ENCODE results near the gene IAPP. TPM values are rescaled to one million over a fixed set of nuclear protein-coding genes. Genes with fewer than 3 reads are reported as not detected.

The IAPP gene
- total RNA-seq, 1 experiment from 2014 or later = not detected

GRCh38 chr12:21339921-21340320 lies 32.8 kb upstream of the IAPP start:
- Histone ChIP-seq H3K79me2 (ENCODE audit: low read depth) (no peaks in the 10 kb centered on the region), H3K4me2 (no peak overlapping the region), H2AFZ (no peak overlapping the region), H3K9me2 (ENCODE audit: insufficient read depth) (no peaks in the 10 kb centered on the region), H3K9me3 (ENCODE audit: insufficient read depth, low read depth) (no peaks in the 10 kb centered on the region), H3K27ac (no peak overlapping the region), H3K4me3 (no peak overlapping the region), H3F3A (ENCODE audit: insufficient read depth, low read depth) (no peaks in the 10 kb centered on the region), H3K36me3 (ENCODE audit: low read depth) (no peaks in the 10 kb centered on the region), H3K27me3 (ENCODE audit: insufficient read depth, low read depth) (no peaks in the 10 kb centered on the region), H3K4me1 (replicated peaks; ENCODE audit: insufficient read depth) (no peaks in the 10 kb centered on the region), H4K20me1 (ENCODE audit: insufficient read depth) (no peaks in the 10 kb centered on the region)
- intact Hi-C loops (cut with micrococcal nuclease; ENCODE audit: unreplicated experiment) = no loop called here
- ChIA-PET CTCF (no interaction called here), POLR2A (ENCODE audit: unreplicated experiment) (no interaction called here)
- BruUV-seq (replicated peaks) = no TSS peak
- TF ChIP-seq CTCF (conservative IDR thresholded peaks at IDR 0.05) (no peak), EZH2 (IDR thresholded peaks at IDR 0.05; ENCODE audit: low read depth) (no peak)
- no peak for DNase-seq

GRCh38 chr12:21340403-21340802 lies 32.3 kb upstream of the IAPP start:
- Histone ChIP-seq H3K79me2 (ENCODE audit: low read depth) (no peaks in the 10 kb centered on the region), H3K4me3 (no peak overlapping the region), H3K4me1 (replicated peaks; ENCODE audit: insufficient read depth) (no peaks in the 10 kb centered on the region), H3K4me2 (no peak overlapping the region), H3F3A (ENCODE audit: insufficient read depth, low read depth) (no peaks in the 10 kb centered on the region), H2AFZ (no peak overlapping the region), H3K9me2 (ENCODE audit: insufficient read depth) (no peaks in the 10 kb centered on the region), H3K27ac (no peak overlapping the region), H3K36me3 (ENCODE audit: low read depth) (no peaks in the 10 kb centered on the region), H3K27me3 (ENCODE audit: insufficient read depth, low read depth) (no peaks in the 10 kb centered on the region), H4K20me1 (ENCODE audit: insufficient read depth) (no peaks in the 10 kb centered on the region), H3K9me3 (ENCODE audit: insufficient read depth, low read depth) (no peaks in the 10 kb centered on the region)
- ChIA-PET CTCF (no interaction called here), POLR2A (ENCODE audit: unreplicated experiment) (no interaction called here)
- intact Hi-C loops (cut with micrococcal nuclease; ENCODE audit: unreplicated experiment) = no loop called here
- TF ChIP-seq EZH2 (IDR thresholded peaks at IDR 0.05; ENCODE audit: low read depth) = no peak
- TF ChIP-seq CTCF (conservative IDR thresholded peaks at IDR 0.05) = no peak
- no TSS peak for BruUV-seq (replicated peaks)
- no peak for DNase-seq

GRCh38 chr12:21341769-21342168 lies 30.9 kb upstream of the IAPP start:
- Histone ChIP-seq H2AFZ (no peak overlapping the region), H3K4me2 (no peak overlapping the region), H3F3A (ENCODE audit: insufficient read depth, low read depth) (no peaks in the 10 kb centered on the region), H4K20me1 (ENCODE audit: insufficient read depth) (no peaks in the 10 kb centered on the region), H3K79me2 (ENCODE audit: low read depth) (no peaks in the 10 kb centered on the region), H3K9me3 (ENCODE audit: insufficient read depth, low read depth) (no peaks in the 10 kb centered on the region), H3K27me3 (ENCODE audit: insufficient read depth, low read depth) (no peaks in the 10 kb centered on the region), H3K36me3 (ENCODE audit: low read depth) (no peaks in the 10 kb centered on the region), H3K27ac (no peak overlapping the region), H3K4me3 (no peak overlapping the region), H3K4me1 (replicated peaks; ENCODE audit: insufficient read depth) (no peaks in the 10 kb centered on the region), H3K9me2 (ENCODE audit: insufficient read depth) (no peaks in the 10 kb centered on the region)
- ChIA-PET POLR2A (ENCODE audit: unreplicated experiment) (no interaction called here), CTCF (no interaction called here)
- no TSS peak for BruUV-seq (replicated peaks)
- DNase-seq = no peak
- intact Hi-C loops (cut with micrococcal nuclease; ENCODE audit: unreplicated experiment) = no loop called here
- TF ChIP-seq CTCF (conservative IDR thresholded peaks at IDR 0.05) (no peak), EZH2 (IDR thresholded peaks at IDR 0.05; ENCODE audit: low read depth) (no peak)
